Kidney (tissue), 14 donors: ENCODE measurements around the gene VPS8. TPM values are rescaled to one million over a fixed set of nuclear protein-coding genes. Genes with fewer than 3 reads are reported as not detected.

Source experiments
- DNase-seq, 5 donors: peaks; one replicate each; pipeline ENCODE4 v3.0.0-alpha.2; 2013 to 2020
- FAIRE-seq: peaks from 2 replicates; lab custom pipeline; 2012; peaks lifted over from hg19 to GRCh38; lab: Jason Lieb, UNC
- H3K27ac ChIP-seq, 2 donors: one replicate each; pipeline ENCODE4 v1.7.0; 2013; ENCODE audit warnings: low read depth in 2 of 2, low read length in 2 of 2, inconsistent platforms in 1 of 2
- H3K27me3 ChIP-seq: one replicate; pipeline ENCODE4 v1.7.1; 2013; ENCODE audit warnings: low read length, inconsistent platforms; ENCODE audit not compliant: control insufficient read depth, insufficient read depth
- H3K36me3 ChIP-seq, 3 donors: one replicate each; pipeline versions ENCODE4 v1.7.0 to v1.7.1; 2013; ENCODE audit warnings: low read length in 3 of 3, control low read depth in 1 of 3, inconsistent platforms in 1 of 3; ENCODE audit not compliant: insufficient read depth in 3 of 3, control insufficient read depth in 2 of 3
- H3K4me1 ChIP-seq, 3 donors: one replicate each; pipeline versions ENCODE4 v1.7.0 to v1.7.1; 2013; ENCODE audit warnings: low read length in 3 of 3, inconsistent platforms in 1 of 3, low read depth in 1 of 3; ENCODE audit not compliant: control insufficient read depth in 2 of 3, insufficient read depth in 2 of 3
- H3K4me3 ChIP-seq, 3 donors: one replicate each; pipeline versions ENCODE4 v1.7.0 to v1.8.1; 2013; ENCODE audit warnings: low read length in 3 of 3, control low read depth in 1 of 3, inconsistent platforms in 1 of 3
- H3K9ac ChIP-seq, 3 donors: one replicate each; pipeline versions ENCODE4 v1.7.0 to v1.7.1; 2013; ENCODE audit warnings: low read length in 3 of 3, control low read depth in 1 of 3, inconsistent platforms in 1 of 3
- H3K9me3 ChIP-seq, 3 donors: one replicate each; pipeline versions ENCODE4 v1.7.0 to v1.7.1; 2013; ENCODE audit warnings: low read length in 3 of 3, control low read depth in 1 of 3, inconsistent platforms in 1 of 3; ENCODE audit not compliant: control insufficient read depth in 2 of 3, insufficient read depth in 1 of 3
- intact Hi-C: fragments of 100-400 bp; cut with DNase I; formaldehyde crosslinking; loops from one replicate; pipeline ENCODE4 v1.11.1; 2022
- polyA plus RNA-seq: library from polyadenylated mRNA; stranded (reverse); fragments of 350-450 nt; fragmentation: Illumina TruSeq; extraction: RNeasy Lipid Tissue Mini Kit (QIAGEN cat#74804); gene quantifications from one replicate; pipeline ENCODE4 v1.2.3, GENCODE V29; 2014; ENCODE audit warnings: low read depth, low replicate concordance; ENCODE audit not compliant: insufficient read depth
- total RNA-seq: library from RNA; stranded (reverse); fragmentation: NEBNext Ultra II Directional; extraction: Animal tissue kit (Norgen Biotek cat#: 25700); gene quantifications from one replicate; pipeline ENCODE4 v1.2.1, GENCODE V29; 2021
- TF ChIP-seq, protein P1 (sequence below): IDR thresholded peaks from 3 replicates; pipeline ENCODE4 v1.5.1; 2012; ENCODE audit warnings: mild to moderate bottlenecking, moderate library complexity, borderline replicate concordance; ENCODE audit not compliant: insufficient read depth; ENCODE audit errors: extremely low read depth
- donor health status: control.
- donor health status: control.
- donor health status: control.
- donor health status: control.
- donor health status: control.
- donor health status: DM: yes; HTN: yes; CAD: no.
- donor health status: Normal renal cell carcinoma (clear cell type).

VPS8 gene
- total and polyA plus RNA-seq, 2 donors from 2014 or later, result 10.8 to 55.0 TPM

- no peak for FAIRE-seq
- no peak overlapping the region for H3K4me3 ChIP-seq
Measured at GRCh38 chr3:184776916-184777315, 35.0 kb upstream of the VPS8 start.

GRCh38 chr3:184777566-184778356 is 34.2 kb upstream of the VPS8 start:
- H3K9me3 ChIP-seq, result no peaks in the 10 kb centered on the region
- no peaks in the 10 kb centered on the region for H3K27me3 ChIP-seq
- H3K36me3 ChIP-seq, result no peaks in the 10 kb centered on the region
- FAIRE-seq (peak; percentile 83), DNase-seq (peak; percentile 87 to 97 (median 95))
- intact Hi-C loops, result no loop called here
- H3K27ac ChIP-seq, result no peak overlapping the region
- H3K4me1 ChIP-seq, result peaks cover 0 to 3% (median 0%) of the 10 kb centered on the region in 3 donors
- no peak overlapping the region for H3K9ac ChIP-seq
- no peak overlapping the region for H3K4me3 ChIP-seq
- TF ChIP-seq, protein P1, sequence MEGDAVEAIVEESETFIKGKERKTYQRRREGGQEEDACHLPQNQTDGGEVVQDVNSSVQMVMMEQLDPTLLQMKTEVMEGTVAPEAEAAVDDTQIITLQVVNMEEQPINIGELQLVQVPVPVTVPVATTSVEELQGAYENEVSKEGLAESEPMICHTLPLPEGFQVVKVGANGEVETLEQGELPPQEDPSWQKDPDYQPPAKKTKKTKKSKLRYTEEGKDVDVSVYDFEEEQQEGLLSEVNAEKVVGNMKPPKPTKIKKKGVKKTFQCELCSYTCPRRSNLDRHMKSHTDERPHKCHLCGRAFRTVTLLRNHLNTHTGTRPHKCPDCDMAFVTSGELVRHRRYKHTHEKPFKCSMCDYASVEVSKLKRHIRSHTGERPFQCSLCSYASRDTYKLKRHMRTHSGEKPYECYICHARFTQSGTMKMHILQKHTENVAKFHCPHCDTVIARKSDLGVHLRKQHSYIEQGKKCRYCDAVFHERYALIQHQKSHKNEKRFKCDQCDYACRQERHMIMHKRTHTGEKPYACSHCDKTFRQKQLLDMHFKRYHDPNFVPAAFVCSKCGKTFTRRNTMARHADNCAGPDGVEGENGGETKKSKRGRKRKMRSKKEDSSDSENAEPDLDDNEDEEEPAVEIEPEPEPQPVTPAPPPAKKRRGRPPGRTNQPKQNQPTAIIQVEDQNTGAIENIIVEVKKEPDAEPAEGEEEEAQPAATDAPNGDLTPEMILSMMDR, result peak; percentile 91

More at GRCh38 chr3:184776916-184777315, 35.0 kb upstream of the VPS8 start:
- intact Hi-C loops, result no loop called here
- DNase-seq, result no peak
- TF ChIP-seq, protein P1, result no peak
- Histone ChIP-seq H3K36me3 (no peaks in the 10 kb centered on the region), H3K27me3 (no peaks in the 10 kb centered on the region), H3K9ac (no peak overlapping the region), H3K27ac (no peak overlapping the region), H3K4me1 (peaks cover 0 to 3% (median 0%) of the 10 kb centered on the region in 3 donors), H3K9me3 (no peaks in the 10 kb centered on the region)

- Histone ChIP-seq H3K36me3 (no peaks in the 10 kb centered on the region), H3K27me3 (no peaks in the 10 kb centered on the region), H3K9ac (no peak overlapping the region), H3K27ac (no peak overlapping the region), H3K4me1 (peaks cover 0 to 3% (median 0%) of the 10 kb centered on the region in 3 donors), H3K4me3 (no peak overlapping the region), H3K9me3 (no peaks in the 10 kb centered on the region)
- intact Hi-C loops, result no loop called here
- TF ChIP-seq, protein P1, result no peak
- FAIRE-seq (no peak), DNase-seq (no peak)
Measured at GRCh38 chr3:184778426-184779332, 33.3 kb upstream of the VPS8 start.
